HG03469 (cell line): ENCODE data around the gene GAB2.

Source experiments
- ATAC-seq: cut with Tn5 transposase; IDR thresholded peaks from one replicate; pipeline ENCODE4 v1.9.1; 2021; ENCODE audit warnings: mild to moderate bottlenecking, moderate library complexity, moderate number of reproducible peaks; ENCODE audit not compliant: unreplicated experiment

Gene GAB2

DNA sequence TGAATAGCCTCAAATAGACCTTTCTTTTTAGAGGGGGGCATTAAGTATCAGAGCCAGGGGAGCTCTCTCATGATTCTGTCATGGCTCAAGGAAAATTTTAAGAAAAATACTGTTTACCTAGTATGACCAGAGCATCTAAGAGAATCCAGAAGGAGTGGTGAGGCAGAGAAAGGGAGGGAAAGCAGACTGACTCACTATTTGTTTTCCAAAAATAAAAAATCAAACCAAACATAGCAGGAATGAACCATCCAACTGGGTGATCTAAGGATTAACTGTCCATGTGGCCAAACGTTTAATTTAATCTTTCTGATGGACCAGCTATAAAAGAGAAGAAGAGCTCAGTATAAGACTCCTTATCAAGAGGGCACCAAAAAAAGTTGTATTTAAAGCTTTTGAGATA, 70.8 kb downstream of the GAB2 start:
- no peak for ATAC-seq

DNA sequence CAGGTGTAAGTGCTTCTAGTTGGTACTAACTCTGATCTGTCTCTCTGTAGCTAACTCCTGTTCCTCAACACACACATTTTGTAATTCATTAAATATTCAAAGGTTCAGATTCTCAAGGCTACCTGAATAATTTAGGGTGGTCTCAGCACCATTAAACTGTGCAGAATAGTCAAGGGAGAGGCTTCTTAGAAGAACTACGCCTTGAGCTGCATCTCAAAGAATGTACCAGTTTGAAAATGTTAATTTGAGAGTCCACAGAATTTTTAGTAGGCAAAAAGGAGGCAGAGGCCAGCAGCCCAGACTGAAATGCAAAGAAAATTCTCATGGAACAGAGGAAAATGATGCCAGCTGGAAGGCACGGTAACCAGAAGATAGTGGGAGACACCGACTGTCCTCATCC, 72.2 kb downstream of the GAB2 start:
- ATAC-seq = no peak

DNA sequence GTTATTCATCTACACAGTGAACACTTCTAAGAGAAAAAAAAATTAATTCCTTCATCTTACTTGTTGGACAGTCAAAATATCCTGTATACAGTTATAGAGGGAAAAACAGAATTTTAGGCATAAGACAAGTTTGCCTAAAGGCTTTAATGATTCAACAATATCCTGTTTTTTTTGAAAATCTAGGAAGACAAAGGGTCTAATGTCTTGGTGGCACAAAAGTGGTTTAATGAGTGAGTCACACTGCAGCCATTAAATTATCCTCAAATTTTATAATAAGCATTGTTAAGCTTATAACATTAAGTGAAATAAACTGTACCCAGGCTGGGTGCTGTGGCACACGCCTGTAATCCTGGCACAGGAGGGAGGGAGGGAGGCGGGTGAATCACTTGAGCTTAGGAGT, 72.9 kb downstream of the GAB2 start:
- ATAC-seq = no peak

DNA sequence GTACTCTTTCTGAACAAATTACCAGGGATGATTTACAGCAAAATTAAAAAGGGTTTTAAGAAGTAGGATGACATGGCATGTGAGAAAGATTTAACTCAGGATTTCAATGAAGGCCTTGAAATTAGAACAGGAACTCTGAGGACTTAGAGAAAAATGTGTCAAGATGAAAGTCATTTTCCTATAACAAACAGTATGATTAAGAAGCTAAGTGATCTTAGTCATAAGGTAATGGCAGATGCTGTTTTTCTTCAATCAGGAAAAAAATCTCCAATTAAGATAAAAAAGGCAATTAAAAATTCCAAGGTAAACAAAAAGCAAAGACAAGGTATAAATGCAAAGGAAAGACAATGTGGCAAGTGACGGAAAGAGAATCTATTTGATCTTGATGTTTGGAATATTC, 73.5 kb downstream of the GAB2 start:
- no peak for ATAC-seq

DNA sequence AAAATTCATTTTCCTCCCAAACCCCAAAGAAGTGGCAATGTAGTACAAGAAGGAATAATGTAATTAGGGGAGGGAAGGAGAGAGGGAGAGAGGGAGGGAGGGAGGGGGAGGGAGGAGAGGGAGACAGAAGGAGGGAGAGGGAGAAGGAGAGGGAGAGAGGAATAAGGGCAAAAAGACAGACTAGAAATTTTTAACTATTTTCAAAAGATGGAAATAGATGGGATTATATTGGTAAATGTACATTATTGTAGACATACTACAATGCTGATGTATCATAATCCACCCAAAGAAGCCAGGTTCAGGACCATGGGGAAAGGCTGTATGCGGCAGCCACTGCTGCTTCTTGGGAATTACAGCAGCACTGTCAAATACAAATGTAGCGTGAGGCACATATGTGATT, 74.3 kb downstream of the GAB2 start:
- no peak for ATAC-seq

DNA sequence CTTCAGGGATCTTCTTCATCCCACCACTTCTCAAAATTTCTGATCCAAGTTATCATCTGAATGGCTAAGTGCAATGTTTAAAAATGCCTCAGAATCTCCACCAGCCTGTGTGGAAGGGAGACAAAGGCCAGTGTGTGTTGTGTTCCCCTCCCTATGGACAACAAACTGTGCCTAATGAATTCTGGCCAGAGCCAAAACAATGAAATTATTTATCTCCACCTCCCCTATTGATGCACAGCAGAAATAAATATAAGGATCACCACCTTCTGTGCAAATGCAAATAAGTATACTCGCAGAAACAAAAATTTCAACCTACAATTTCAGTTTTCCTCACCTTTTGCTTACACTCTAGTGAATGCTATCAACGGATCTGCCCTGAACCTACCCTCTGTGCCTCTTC, 75.8 kb downstream of the GAB2 start:
- no peak for ATAC-seq

DNA sequence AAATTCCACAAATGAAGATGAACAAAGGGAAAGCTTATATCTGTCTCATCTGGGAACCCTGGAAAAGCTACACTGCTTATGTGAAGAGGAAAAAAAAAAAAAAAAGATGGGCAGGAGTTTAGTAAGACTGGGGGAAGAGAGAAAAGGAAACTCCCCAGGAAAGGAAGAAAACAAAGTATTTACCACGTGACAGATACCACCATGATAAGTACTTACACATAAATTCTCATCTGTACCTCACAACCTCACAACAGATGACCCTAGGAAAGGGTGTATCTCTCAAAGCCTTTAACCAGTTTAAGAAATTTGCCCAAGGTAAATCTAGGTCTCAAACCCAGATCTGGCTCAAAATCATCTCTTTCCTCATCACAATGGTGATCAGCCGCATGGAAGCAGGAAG, 77.1 kb downstream of the GAB2 start:
- no peak for ATAC-seq

DNA sequence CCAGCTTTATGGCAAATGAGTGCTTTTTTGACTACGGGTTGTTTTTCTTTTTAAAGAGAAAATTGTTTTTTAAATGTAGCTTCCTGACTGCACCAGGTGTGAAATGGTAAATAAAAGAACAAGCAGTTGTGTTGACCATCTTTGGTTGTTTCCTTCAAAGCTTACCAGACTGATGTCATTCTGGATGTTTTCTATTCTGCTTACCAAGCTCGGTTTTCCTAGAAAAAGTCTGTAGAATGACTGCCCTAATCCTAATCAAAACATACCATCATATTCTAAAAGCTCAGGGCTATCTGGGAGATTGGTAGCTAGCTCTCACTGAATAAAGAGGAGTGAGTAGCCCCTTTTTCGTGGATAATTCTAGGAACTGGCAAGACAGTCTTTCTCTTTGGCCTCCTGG, 77.7 kb downstream of the GAB2 start:
- no peak for ATAC-seq

DNA sequence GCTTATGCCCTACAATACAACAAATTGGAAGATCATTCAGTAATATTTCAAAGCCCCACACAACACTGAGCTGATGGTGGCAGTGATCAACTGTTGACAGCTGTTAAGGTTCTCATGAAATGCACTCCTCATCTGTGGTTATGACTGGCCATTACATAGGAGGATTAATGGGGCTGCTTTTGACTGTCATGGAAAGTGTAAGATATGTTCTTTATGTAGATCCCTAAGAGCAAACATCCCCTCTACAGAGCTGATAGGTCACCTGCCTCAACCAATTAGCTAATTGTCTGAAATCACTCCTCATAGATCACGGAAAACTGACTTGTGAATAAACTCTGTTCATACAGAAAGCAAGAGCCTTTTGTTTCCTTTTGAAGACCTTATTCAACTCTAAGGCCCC, 78.1 kb downstream of the GAB2 start:
- ATAC-seq = no peak

DNA sequence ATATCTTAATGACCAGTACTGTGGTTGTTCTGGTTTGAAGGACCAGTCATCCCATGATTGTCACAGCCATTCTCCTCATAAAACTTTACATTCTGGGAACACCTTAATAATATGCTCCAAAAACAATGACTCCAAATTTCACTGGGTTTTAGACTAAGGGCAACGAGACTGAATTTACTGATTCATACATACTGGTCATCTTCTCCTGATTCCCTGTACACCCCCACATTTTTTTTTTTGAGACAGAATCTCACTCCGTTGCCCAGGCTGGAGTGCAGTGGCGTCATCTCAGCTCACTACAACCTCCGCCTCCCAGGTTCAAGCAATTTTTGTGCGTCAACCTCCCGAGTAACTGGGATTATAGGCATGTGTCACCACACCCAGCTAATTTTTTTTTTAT, 78.9 kb downstream of the GAB2 start:
- no peak for ATAC-seq

DNA sequence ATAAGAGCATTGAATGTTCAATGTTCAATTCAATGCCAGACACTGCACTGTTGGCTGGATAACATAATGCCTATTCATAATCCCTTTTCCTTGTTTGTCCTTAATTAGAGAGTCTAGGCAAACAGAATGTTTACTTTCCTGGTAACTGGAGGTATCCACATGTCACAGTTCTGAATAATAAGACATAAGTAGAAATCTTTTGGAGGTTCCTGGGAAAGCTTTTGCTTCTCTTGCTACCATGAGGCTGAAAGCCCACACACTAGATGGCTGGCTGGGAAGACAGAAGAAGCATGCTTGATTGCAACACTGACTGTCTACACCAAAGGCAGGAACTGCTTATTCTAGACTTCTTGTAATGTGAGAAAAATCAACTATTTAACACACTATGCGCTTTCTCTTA, 79.5 kb downstream of the GAB2 start:
- ATAC-seq = no peak

DNA sequence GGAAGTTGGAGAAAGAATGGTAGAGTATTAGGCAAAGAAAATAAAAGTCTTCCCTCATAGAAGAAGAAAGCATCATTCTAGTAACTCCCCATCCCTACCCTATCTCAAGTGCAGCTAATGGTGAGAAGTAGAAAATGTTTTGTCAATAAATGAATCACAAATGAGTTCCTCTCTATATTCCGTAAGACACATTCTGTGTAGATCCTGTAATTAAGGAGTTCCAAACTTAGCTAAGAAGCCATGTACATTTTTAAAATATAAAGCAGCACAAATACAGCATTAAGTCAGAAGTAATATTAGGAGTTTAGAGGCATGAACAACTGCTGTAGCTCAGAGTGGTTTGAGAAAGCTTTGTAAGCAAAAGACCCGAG, 80.1 kb downstream of the GAB2 start:
- no peak for ATAC-seq

DNA sequence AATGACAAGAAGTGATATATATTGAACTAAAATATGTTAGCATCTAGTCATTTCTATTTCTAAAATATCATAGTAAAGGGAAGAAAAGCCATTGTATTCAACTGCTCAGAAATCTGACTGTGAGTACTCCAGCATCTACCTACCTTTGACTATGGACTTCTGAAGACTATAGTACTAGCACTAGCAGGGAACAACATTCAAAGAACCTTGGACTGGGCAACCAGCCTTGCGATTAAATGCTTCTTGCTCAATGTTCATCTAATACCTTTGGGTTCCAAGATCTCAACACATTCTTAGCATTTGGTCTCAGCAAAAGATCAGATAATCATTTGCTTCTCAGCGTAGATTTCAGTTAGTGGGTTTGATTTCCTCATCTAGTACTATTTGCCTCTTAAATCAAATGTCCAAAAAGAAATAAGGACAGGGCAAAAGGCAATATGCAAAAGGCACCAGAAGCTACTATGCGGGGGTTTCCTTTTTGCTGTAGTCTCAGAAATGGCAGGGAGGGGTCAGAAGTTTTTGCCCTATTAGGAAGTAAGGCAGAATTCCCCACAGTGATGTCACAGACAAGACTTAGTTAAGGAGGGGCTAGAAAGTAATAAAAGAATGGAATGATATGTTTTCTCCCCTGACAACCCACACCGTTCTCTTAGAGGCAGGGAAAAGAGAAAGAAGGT, 80.6 kb downstream of the GAB2 start:
- ATAC-seq = no peak

DNA sequence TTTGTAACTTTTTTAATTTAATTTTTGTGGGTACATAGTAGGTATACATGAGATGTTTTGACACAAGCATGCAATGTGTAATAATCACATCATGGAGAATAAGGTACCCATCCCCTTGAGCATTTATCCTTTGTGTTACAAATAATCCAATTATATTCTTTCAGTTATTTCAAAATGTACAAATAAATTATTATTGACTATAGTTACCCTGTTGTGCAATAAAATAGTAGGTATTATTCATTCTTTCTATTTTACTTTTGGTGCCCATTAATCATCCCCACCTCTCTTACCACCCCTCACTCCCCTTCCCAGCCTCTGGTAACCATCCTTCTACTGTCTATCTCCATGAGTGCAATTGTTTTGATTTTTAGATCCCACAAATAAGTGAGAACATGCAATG, 83.5 kb downstream of the GAB2 start:
- ATAC-seq = no peak

DNA sequence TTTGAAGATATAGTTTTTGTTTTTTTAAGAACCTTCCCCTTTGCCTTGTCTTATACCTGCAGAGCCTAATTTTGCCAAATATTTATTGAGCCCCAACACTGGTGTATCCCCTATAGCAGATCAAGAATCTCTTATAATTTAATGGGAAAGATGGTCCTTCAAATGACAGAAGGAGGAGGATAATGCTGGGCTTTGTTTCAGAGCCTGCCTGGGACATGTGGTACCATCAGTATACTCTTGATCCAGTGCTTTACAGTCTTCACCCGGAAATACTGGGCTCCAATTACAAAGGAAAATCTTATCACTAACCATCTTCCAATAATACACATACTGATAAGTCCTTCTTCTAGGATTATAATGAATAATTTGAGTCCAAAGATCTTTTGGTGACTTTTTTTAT, 84.7 kb downstream of the GAB2 start:
- no peak for ATAC-seq

DNA sequence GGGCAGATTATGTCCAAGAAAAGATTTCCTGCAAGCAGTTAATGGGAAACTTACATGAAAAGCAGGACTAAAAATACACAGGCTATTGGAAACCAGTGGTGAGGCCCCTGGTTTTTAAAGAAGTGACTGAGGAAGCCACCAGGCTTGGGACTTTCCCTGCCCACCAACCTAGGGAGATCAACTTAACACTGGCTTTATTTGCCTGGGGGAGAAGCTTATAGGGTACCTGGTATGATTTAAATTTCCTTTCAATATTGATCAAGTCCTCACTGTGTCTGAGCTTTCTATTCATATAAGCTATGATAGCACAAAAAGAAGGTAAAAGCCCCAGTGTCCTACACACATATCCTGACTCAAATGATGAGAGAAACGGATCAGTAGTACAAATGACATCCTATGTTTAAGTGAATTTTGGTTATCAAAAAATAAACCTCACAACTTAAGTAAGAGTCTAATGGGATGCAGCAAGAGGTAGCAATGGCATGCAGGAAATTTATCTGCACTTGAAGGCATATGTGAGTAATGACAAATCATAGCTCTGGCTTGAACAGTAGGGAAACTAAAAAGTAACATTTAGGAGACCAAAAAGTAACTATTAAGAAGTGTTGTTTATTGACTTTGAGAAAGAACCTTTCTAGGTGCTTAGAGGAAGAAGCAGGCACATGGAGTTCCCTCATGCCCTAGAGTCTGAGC, 85.3 kb downstream of the GAB2 start:
- no peak for ATAC-seq

DNA sequence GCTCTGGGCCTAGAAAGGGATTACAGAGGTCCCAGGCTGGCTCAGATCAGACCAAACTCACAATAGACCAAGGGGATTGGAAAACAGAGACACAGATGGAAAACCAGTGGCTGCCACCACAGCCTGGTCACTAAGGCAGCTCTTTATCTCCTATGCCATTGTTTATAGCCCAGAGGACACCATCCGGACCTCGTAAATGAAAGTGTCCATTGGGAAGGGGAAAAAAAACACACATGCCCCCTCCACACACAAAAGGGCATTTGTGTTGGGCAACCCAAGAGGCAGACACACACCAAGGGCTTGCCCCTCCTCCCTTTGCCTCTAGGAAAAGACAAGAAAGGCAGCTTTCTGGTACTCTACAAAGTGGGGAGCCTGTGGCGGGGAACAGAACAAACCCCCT, 85.9 kb downstream of the GAB2 start:
- no peak for ATAC-seq

DNA sequence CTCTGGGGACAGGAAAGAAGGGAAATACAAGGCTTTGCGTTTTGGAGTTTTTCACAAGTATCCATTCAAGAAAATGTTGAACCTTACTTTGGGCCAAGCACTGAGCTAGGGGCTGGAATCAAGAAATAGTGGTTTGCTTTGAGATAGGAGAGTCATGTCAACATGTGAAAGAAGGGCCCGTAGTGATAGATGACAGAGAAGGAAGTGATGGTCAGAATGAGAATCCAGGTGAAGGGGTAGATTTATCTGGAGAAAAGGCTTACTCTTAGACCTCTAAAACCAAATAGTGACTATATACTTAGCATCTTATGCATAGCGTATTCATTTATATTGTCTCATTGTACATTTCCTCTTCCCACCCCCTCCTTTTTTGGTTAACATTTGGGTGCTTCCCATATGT, 87.3 kb downstream of the GAB2 start:
- ATAC-seq = no peak

DNA sequence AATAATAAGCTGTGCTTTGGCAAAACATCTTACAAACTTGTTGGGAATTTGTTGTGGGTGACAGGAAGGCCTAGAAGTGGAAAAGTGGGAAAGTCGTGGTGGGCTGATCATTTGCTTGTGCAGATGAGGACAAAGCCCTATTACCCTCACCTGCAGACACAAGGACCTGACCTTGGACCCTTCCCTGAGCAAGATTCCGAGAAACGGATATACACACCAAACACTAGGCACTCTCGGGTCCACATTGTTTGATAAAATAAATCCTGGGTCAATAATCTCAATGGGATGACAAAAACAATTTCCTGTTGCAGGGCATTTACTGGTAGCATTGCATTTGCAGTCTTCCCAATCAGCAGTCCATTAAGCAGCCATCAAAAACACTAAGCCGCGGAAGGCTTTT, 89.7 kb downstream of the GAB2 start:
- no peak for ATAC-seq

DNA sequence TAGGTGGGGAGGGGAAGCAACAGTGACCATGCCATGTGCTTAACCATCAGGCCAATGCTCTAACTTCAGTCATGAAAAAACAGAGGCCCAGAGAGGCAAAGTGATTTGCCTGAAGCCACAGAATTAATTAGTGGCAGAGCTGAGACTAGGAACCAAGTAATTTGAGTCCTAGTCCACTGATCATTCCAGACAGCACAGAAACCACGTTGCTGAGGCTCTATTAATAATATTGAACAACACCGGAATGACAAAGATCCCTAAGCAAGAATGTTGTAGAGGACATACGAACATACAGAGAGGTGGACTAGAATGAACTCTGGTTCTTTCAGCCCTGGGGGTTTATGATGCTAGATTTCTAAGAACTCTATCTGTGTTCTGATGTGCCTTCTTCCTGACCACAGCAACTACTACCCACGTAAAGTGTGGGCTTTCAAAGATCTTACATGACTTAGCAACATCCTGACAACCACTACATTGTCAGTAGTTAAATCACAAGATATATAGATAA, 92.3 kb downstream of the GAB2 start:
- peak; percentile 42 for ATAC-seq

DNA sequence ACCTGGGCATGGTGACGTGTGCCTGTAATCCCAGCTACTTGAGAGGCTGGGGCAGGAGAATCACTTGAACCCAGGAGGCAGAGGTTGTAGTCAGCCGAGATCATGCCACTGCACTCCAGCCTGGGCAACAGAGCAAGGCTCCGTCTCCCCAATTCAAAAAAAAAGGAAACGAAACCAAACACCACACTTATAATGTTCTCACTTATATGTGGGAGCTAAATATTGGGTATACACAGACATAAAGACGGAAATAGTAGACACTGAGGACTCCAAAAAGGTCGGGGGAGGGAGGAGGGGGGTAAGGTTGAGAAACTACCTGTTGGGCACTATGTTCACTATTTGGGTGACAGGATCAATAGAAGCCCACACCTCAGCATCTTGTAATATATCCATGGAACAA, 94.3 kb downstream of the GAB2 start:
- no peak for ATAC-seq

DNA sequence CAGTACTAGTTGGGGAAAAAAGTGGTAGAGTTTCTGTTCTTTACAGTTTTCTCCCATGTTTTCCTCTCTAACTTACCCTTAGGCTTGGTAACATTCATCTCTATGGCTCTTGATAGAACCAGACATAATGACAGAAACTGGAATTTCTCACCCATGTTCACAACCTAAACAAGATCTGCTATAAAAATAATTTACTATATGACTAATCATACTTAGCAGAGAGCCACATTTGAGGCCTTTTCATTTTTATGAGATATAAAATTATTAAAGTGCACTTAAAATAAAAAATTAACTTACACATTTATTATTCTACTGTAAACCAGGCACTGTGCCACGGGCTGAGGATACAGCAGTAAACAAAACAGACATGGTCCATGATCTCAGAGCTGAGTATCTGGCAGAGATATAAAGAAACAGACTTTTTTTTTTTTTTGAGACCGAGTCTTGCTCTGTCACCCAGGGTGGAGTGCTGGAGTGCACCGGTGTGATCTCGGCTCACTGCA, 98.1 kb downstream of the GAB2 start:
- no peak for ATAC-seq
